ENCODE data around the gene CFAP52. TPM values are rescaled to one million over a fixed set of nuclear protein-coding genes. Genes with fewer than 3 reads are reported as not detected.
A peak's percentile ranks its signal among the peaks of the same experiment; 100 is the strongest.

CFAP52 gene
- total and polyA plus RNA-seq, 4 experiments from 2014 or later, result not detected

GRCh38 chr17:9644910-9645751 lies 68.7 kb downstream of the CFAP52 start, which contains the start of gene USP43:
Gene USP43 (plus strand): TSS chr17:9645517. CDS start chr17:9645633, 116 bp downstream.
- H3K4me1 Mint-ChIP-seq, result peaks cover 4 to 13% (median 9%) of the 10 kb centered on the region in 4 donors
- intact Hi-C loops (cut with micrococcal nuclease), result no loop called here
- no peaks in the 10 kb centered on the region for H3K36me3 ChIP-seq (ENCODE audit: insufficient read depth, low read length)

GRCh38 chr17:9645851-9646545 lies 69.6 kb downstream of the CFAP52 start:
- POLR2A ChIA-PET (ENCODE audit: partially characterized antibody), result no interaction called here
- H3K4me3 ChIP-seq (ENCODE audit: low read length in 2 of 2), result no peak overlapping the region
- Mint-ChIP-seq H3K4me3 (peak overlapping the region; percentile 69 to 85 (median 84)), H3K27me3 (peaks cover 33 to 36% of the 10 kb centered on the region in 2 donors), H3K27ac (peak overlapping the region in 1 of 7 donors; percentile 14), H3K4me1 (peaks cover 4 to 13% (median 9%) of the 10 kb centered on the region in 4 donors), H3K9me3 (no peaks in the 10 kb centered on the region), H3K36me3 (no peaks in the 10 kb centered on the region)
- H3K36me3 ChIP-seq (ENCODE audit: insufficient read depth, low read length), result no peaks in the 10 kb centered on the region
- CTCF ChIA-PET (ENCODE audit: partially characterized antibody), result no interaction called here
- H3K4me1 ChIP-seq (ENCODE audit: insufficient read depth, low read length), result peaks cover 18% of the 10 kb centered on the region
- peak in 2 of 5 donors; percentile 1 to 2 for DNase-seq
- H3K27me3 ChIP-seq (ENCODE audit: insufficient read depth, low read length), result peaks cover 15% of the 10 kb centered on the region
- intact Hi-C loops (cut with micrococcal nuclease), result no loop called here
- no peaks in the 10 kb centered on the region for H3K9me3 ChIP-seq (ENCODE audit: control insufficient read depth in 1 of 2, low read length in 2 of 2)
- H3K27ac ChIP-seq (ENCODE audit: low read depth, low read length), result no peak overlapping the region

More at GRCh38 chr17:9644910-9645751, 68.7 kb downstream of the CFAP52 start, which contains the start of gene USP43:
- H3K36me3 Mint-ChIP-seq, result no peaks in the 10 kb centered on the region
- peak within 1 kb of the TSS in 1 of 7 donors; percentile 14 for H3K27ac Mint-ChIP-seq
- peaks cover 33 to 36% of the 10 kb centered on the region in 2 donors for H3K27me3 Mint-ChIP-seq
- Histone ChIP-seq H3K27ac (ENCODE audit: low read depth, low read length) (no peak within 1 kb of the TSS), H3K4me3 (ENCODE audit: low read length in 2 of 2) (peak within 1 kb of the TSS; percentile 11 to 47), H3K27me3 (ENCODE audit: insufficient read depth, low read length) (peaks cover 15% of the 10 kb centered on the region), H3K9me3 (ENCODE audit: control insufficient read depth in 1 of 2, low read length in 2 of 2) (no peaks in the 10 kb centered on the region), H3K4me1 (ENCODE audit: insufficient read depth, low read length) (peaks cover 18% of the 10 kb centered on the region)
- DNase-seq, result peak in 3 of 5 donors; percentile 2 to 12 (median 11)
- peak within 1 kb of the TSS; percentile 77 to 86 (median 84) for H3K4me3 Mint-ChIP-seq
- POLR2A ChIA-PET (ENCODE audit: partially characterized antibody), result no interaction called here
- CTCF ChIA-PET (ENCODE audit: partially characterized antibody), result no interaction called here
- peaks cover 0 to 3% (median 0%) of the 10 kb centered on the region in 8 donors for H3K9me3 Mint-ChIP-seq

GRCh38 chr17:9646546-9646885 lies 70.1 kb downstream of the CFAP52 start:
- Mint-ChIP-seq H3K27ac (no peak overlapping the region), H3K9me3 (no peaks in the 10 kb centered on the region), H3K4me1 (peaks cover 4 to 13% (median 9%) of the 10 kb centered on the region in 4 donors), H3K27me3 (peaks cover 37% of the 10 kb centered on the region in 2 donors), H3K36me3 (no peaks in the 10 kb centered on the region), H3K4me3 (peak overlapping the region; percentile 69 to 85 (median 84))
- DNase-seq, result no peak
- no peaks in the 10 kb centered on the region for H3K36me3 ChIP-seq (ENCODE audit: insufficient read depth, low read length)
- intact Hi-C loops (cut with micrococcal nuclease), result no loop called here
- H3K4me1 ChIP-seq (ENCODE audit: insufficient read depth, low read length), result peaks cover 18% of the 10 kb centered on the region
- POLR2A ChIA-PET (ENCODE audit: partially characterized antibody), result no interaction called here
- H3K27me3 ChIP-seq (ENCODE audit: insufficient read depth, low read length), result peaks cover 15% of the 10 kb centered on the region
- no peaks in the 10 kb centered on the region for H3K9me3 ChIP-seq (ENCODE audit: control insufficient read depth in 1 of 2, low read length in 2 of 2)
- CTCF ChIA-PET (ENCODE audit: partially characterized antibody), result no interaction called here
- no peak overlapping the region for H3K4me3 ChIP-seq (ENCODE audit: low read length in 2 of 2)
- H3K27ac ChIP-seq (ENCODE audit: low read depth, low read length), result no peak overlapping the region

DNA sequence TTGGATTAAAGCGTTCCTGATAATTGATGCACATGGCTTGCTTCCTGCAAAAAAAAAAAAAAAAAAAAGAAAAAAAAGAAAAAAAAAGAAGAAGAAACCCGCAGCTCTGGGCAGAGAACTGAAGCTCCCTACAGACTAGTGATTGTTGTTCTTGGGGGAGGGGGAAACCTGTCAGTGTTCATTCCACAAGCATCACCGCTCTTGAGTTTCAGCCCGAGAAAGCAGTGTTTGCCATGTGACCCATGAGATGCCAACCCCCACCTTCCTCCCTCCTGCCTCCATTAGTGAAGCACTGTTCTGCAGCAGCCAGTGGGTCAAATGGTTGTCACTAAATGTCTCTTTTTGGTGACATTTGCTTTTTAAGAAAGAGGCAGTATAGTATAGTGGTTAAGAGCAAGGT lies 70.6 kb downstream of the CFAP52 start:
- Mint-ChIP-seq H3K27me3 (peaks cover 34 to 38% of the 10 kb centered on the region in 2 donors), H3K4me3 (peak overlapping the region in 2 of 8 donors; percentile 30 to 61), H3K27ac (no peak overlapping the region), H3K9me3 (no peaks in the 10 kb centered on the region), H3K36me3 (no peaks in the 10 kb centered on the region), H3K4me1 (peaks cover 4 to 13% (median 9%) of the 10 kb centered on the region in 4 donors)
- Histone ChIP-seq H3K4me3 (ENCODE audit: low read length in 2 of 2) (no peak overlapping the region), H3K27ac (ENCODE audit: low read depth, low read length) (no peak overlapping the region), H3K27me3 (ENCODE audit: insufficient read depth, low read length) (peaks cover 15% of the 10 kb centered on the region), H3K4me1 (ENCODE audit: insufficient read depth, low read length) (peaks cover 18% of the 10 kb centered on the region), H3K9me3 (ENCODE audit: control insufficient read depth in 1 of 2, low read length in 2 of 2) (no peaks in the 10 kb centered on the region), H3K36me3 (ENCODE audit: insufficient read depth, low read length) (no peaks in the 10 kb centered on the region)
- CTCF ChIA-PET (ENCODE audit: partially characterized antibody), result no interaction called here
- intact Hi-C loops (cut with micrococcal nuclease), result no loop called here
- no peak for DNase-seq
- POLR2A ChIA-PET (ENCODE audit: partially characterized antibody), result no interaction called here

- Mint-ChIP-seq H3K9me3 (peaks cover 0 to 2% (median 0%) of the 10 kb centered on the region in 8 donors), H3K27ac (no peak overlapping the region), H3K27me3 (peaks cover 32 to 39% of the 10 kb centered on the region in 2 donors), H3K4me3 (no peak overlapping the region), H3K36me3 (no peaks in the 10 kb centered on the region), H3K4me1 (peaks cover 4 to 13% (median 9%) of the 10 kb centered on the region in 4 donors)
- DNase-seq, result no peak
- ChIA-PET CTCF (ENCODE audit: partially characterized antibody) (no interaction called here), POLR2A (ENCODE audit: partially characterized antibody) (no interaction called here)
- H3K9me3 ChIP-seq (ENCODE audit: control insufficient read depth in 1 of 2, low read length in 2 of 2), result no peaks in the 10 kb centered on the region
- no peak overlapping the region for H3K4me3 ChIP-seq (ENCODE audit: low read length in 2 of 2)
- peaks cover 13% of the 10 kb centered on the region for H3K27me3 ChIP-seq (ENCODE audit: insufficient read depth, low read length)
- H3K36me3 ChIP-seq (ENCODE audit: insufficient read depth, low read length), result no peaks in the 10 kb centered on the region
- H3K4me1 ChIP-seq (ENCODE audit: insufficient read depth, low read length), result peaks cover 18% of the 10 kb centered on the region
- intact Hi-C loops (cut with micrococcal nuclease), result no loop called here
- no peak overlapping the region for H3K27ac ChIP-seq (ENCODE audit: low read depth, low read length)
Observed at GRCh38 chr17:9648521-9649110, 72.2 kb downstream of the CFAP52 start.

DNA sequence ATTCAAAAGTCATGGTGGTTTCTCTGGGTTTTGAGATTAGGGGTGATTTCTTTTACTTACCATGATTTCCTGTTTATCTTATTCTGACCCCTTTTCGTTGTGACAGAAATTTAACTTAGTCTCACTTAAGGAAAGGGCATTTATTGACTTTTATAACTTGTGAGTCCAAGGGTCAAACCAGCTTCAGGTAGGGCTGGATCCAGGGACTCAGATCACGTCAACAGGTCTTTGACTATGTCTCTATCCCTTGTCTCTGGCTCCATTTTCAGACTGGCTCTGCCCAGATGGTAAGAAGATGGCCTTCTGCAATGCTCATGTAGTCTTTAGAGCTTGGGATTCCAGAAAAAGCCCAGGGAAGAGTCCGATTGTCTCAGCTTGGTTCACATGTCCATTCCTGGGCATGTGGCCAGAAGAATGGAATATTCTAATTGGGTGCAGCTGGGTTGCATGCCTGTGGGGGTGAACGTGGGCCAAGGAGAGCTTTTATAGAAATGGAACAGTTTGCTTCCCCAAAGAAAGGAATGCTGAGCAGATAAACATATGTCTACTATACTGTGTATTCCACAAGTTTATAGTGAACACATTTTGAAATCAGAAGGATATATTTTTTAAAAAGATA lies 82.3 kb downstream of the CFAP52 start:
- CTCF ChIA-PET (ENCODE audit: partially characterized antibody), result no interaction called here
- Histone ChIP-seq H3K4me1 (ENCODE audit: insufficient read depth, low read length) (no peaks in the 10 kb centered on the region), H3K27me3 (ENCODE audit: insufficient read depth, low read length) (no peaks in the 10 kb centered on the region), H3K36me3 (ENCODE audit: insufficient read depth, low read length) (no peaks in the 10 kb centered on the region), H3K4me3 (ENCODE audit: low read length in 2 of 2) (no peak overlapping the region), H3K27ac (ENCODE audit: low read depth, low read length) (no peak overlapping the region), H3K9me3 (ENCODE audit: control insufficient read depth in 1 of 2, low read length in 2 of 2) (no peaks in the 10 kb centered on the region)
- no peak overlapping the region for H3K27ac Mint-ChIP-seq
- peaks cover 0 to 2% (median 0%) of the 10 kb centered on the region in 4 donors for H3K4me1 Mint-ChIP-seq
- no peaks in the 10 kb centered on the region for H3K36me3 Mint-ChIP-seq
- no peak overlapping the region for H3K4me3 Mint-ChIP-seq
- H3K27me3 Mint-ChIP-seq, result peaks cover 8 to 11% of the 10 kb centered on the region in 2 donors
- H3K9me3 Mint-ChIP-seq, result peaks cover 0 to under 1% (median 0%) of the 10 kb centered on the region in 8 donors
- intact Hi-C loops (cut with micrococcal nuclease), result no loop called here
- POLR2A ChIA-PET (ENCODE audit: partially characterized antibody), result no interaction called here
- no peak for DNase-seq

DNA sequence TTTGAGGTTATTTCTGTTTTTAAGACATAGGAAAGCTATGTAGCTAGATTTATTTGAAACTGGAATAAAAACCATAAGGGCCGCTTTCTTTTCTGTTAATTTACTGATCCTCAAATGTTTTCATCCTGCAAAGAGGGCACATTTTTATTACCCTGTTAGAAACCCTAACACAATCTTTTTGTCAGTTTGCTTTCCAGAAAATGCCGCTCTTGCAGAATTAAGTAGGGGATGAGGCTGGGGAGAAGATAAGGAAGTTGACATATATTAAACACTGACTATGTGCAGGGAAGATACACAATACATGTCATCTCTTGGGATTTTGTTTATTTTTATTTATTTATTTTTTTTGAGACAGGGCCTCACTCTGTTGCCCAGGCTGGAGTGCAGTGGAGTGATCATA lies 84.6 kb downstream of the CFAP52 start:
- POLR2A ChIA-PET (ENCODE audit: partially characterized antibody), result no interaction called here
- Mint-ChIP-seq H3K4me1 (peaks cover 0 to 7% (median 3%) of the 10 kb centered on the region in 4 donors), H3K27ac (no peak overlapping the region), H3K9me3 (no peaks in the 10 kb centered on the region), H3K36me3 (no peaks in the 10 kb centered on the region), H3K27me3 (peaks cover 10 to 11% of the 10 kb centered on the region in 2 donors), H3K4me3 (no peak overlapping the region)
- intact Hi-C loops (cut with micrococcal nuclease), result no loop called here
- no peak for DNase-seq
- CTCF ChIA-PET (ENCODE audit: partially characterized antibody), result no interaction called here
- Histone ChIP-seq H3K4me1 (ENCODE audit: insufficient read depth, low read length) (peaks cover 4% of the 10 kb centered on the region), H3K4me3 (ENCODE audit: low read length in 2 of 2) (no peak overlapping the region), H3K36me3 (ENCODE audit: insufficient read depth, low read length) (no peaks in the 10 kb centered on the region), H3K27ac (ENCODE audit: low read depth, low read length) (no peak overlapping the region), H3K9me3 (ENCODE audit: control insufficient read depth in 1 of 2, low read length in 2 of 2) (no peaks in the 10 kb centered on the region), H3K27me3 (ENCODE audit: insufficient read depth, low read length) (no peaks in the 10 kb centered on the region)
